HG03565 (cell line): ENCODE measurements around the gene FAM72D.
"Not testable (repeated sequence)": the region's sequence is repeated elsewhere in the genome, so short reads cannot be mapped to it uniquely, and the experiment has no call there.

Source experiments
- ATAC-seq: cut with Tn5 transposase; IDR thresholded peaks from one replicate; pipeline ENCODE4 v1.9.1; 2021; ENCODE audit warnings: mild to moderate bottlenecking, moderate library complexity; ENCODE audit not compliant: unreplicated experiment

FAM72D gene

DNA sequence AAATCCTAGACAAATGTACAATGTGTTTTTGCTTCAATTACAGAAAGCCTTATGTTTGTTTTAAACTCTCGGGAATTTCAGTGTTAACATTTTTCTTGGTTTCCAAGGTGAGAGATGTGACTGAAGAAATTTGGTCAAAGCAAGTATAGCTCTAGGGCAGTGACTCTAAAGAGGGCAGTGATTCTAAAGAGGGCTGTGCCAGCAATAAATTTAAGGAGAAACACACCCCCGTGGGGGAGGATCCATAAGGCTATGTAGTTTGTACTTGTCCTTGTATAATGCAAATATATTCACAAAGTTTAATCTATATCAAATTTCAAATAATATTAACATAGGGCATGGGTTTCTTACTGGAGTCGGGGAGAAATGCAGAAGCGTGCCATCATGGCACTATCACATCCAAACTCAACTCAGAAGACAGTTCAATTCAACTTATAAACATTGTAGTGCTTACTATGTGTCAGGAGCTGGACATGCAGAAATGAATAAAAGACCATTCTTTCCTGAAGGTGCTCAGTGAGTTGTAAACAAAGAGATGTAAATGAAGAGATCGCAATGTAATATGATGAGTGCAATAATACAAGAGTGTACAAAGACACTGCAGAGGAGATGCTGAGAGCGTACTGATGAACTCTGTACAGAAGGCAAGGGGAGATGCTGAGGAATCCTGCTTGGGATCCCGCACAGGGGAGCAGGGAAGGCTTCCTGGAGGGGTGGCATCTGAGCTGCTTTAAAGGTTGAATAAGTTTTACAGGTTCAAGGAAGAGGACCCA is 13.1 kb upstream of the FAM72D start:
- ATAC-seq: not testable (repeated sequence)

DNA sequence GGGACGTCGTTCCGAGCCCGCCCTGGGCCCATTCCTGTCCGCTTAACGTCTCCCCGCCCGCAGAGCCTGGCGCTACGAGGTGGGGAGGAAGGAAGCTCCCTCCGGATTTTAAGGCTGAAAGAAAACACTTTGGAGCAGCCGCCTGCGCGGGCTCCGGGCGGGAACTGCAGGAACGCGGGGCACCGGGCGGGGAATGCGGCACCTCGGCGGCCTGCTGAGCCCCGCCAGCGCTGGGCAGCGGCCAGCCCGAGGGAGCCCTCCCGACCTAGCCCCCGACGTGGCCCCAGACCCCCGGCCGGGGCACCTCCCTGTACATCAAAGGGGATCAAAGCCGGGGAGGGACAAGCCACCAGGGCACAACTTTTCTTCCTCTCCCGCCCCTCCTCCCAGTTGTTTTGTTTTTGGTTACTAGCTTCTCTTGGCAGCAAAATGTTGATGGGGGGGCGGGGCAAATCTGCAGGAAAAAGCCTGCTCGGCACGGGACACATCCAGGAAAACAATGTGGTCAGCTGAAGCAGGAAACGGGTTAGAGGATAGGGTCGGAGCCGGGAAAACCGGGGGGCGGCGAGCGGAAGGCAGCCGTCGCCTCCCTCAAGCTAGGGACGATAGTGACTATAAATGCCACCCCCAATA is 2.1 kb upstream of the FAM72D start:
- not testable (repeated sequence) for ATAC-seq

DNA sequence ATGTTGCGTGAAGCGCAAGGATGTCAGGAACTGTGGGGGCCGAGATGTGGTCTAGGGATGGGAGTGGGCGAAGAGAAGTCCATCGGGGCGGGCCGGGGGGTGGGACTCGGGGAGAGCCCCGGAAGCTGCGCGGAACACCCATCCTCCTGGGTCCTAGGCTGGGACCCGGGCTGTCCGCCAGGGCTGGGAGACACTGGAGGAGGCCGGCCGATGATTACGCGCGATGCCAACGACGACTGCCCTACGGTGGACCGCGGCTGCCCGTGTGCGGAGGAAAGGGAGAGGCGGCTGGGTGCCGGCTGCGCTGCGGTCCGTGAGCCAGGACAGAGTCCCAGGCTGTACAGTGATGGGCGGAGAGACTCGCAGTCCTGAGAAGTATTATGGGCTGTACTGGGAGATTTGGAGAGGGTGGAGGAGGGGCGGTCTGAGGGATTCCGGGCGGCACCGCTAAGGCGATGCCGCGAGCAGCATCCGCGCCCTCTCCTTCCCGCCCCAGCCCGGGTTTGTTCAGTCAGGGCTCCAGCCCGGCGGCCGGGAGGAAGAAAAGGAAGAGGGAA is 1.0 kb upstream of the FAM72D start:
- ATAC-seq: peak; percentile 0

DNA sequence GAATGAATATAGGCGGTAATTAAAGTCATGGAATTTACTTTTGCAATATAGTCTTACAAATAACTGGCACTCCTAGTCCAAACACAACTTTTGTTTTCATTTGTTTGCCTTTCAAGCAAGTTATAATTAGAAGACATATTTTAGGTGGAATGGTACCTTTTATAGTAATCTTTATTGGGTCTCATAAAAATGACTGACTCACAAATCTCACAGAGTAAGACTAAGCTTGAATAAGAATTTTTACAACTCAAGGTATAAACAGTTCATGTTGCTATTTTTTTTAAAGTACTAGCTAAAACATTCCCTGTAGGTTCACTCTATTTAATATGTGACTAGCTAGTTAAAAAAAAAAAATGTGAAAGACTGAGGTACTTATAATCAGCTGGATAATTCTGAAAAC is 6.0 kb downstream of the FAM72D start:
- not testable (repeated sequence) for ATAC-seq

DNA sequence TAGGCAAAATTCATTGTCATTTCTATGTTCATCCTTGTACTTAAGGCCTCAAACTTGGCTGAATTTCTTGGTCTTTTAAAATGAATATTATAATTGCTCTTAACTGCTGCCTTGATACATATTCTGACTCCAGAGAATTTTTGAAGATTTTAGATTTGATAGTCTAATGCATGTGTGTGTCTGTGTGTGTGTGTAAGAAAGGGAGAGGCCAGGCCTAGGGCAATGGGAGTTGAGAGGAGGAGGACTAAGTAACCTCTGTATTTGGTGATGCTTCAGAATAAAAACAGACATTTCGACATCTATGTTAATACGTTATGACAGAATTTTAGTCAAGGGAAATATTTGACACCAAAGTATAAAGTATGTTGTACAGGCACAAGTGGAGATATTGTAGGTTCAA is 7.5 kb downstream of the FAM72D start:
- ATAC-seq: not testable (repeated sequence)

DNA sequence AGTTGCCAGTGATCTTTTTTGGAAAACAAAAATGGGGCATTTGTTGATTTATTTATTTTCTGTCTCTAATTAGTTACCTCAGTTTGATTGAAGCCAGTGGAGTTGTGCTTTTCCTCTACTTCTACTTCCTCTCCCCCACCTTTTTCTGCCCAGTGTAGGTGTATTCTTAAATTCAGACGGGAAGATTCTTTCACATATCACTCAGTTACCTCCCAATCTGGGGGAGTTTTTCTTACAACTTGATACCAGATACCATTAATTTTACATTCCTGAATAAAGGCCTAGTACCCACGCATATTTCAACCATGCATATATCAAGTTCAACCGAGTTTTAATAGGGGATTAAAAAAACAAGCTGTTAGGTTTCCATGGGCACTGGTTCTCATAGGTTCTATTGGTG is 15.9 kb downstream of the FAM72D start:
- not testable (repeated sequence) for ATAC-seq

DNA sequence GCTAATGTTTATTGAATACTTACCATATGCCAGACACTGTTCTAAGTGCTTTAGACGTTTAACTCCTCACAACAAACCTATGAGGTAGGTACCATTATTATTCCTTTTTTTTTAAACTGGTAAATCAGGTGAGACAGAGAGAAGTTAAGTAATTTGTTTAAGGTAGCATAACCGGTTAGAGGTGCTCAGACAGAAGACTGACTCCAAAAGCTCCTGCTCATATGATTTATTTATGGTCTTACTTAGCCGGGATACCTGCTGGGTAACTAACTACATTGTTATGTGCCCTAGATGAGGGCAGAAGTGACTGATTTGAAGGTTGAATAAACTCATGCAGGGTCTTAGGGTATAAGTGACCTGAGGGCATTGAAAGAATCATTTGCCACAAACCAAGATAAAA is 16.9 kb downstream of the FAM72D start:
- ATAC-seq: not testable (repeated sequence)

DNA sequence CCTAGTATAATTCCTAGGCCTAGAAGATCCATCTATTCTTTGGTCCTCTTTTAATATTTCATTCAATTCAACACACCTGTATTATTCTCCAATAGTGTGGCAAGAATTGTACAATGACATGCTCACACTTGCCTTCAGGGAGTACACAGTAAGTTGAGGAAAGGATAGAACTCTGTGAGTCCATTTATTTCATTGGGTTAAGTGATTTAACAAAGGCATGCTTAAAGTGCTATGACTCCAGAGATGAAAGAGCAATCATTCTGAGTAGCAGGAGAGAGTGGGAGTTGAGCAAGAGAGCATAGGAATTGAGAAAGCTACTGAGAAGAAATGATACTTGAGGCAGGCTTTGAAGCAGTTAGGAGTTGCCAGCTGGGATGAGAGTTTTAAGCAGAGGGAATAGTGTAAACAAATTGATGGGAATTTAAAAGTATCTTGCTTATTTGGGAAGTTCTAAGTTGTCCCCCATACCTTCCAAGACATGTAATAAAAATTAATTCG is 18.8 kb downstream of the FAM72D start:
- ATAC-seq: not testable (repeated sequence)

DNA sequence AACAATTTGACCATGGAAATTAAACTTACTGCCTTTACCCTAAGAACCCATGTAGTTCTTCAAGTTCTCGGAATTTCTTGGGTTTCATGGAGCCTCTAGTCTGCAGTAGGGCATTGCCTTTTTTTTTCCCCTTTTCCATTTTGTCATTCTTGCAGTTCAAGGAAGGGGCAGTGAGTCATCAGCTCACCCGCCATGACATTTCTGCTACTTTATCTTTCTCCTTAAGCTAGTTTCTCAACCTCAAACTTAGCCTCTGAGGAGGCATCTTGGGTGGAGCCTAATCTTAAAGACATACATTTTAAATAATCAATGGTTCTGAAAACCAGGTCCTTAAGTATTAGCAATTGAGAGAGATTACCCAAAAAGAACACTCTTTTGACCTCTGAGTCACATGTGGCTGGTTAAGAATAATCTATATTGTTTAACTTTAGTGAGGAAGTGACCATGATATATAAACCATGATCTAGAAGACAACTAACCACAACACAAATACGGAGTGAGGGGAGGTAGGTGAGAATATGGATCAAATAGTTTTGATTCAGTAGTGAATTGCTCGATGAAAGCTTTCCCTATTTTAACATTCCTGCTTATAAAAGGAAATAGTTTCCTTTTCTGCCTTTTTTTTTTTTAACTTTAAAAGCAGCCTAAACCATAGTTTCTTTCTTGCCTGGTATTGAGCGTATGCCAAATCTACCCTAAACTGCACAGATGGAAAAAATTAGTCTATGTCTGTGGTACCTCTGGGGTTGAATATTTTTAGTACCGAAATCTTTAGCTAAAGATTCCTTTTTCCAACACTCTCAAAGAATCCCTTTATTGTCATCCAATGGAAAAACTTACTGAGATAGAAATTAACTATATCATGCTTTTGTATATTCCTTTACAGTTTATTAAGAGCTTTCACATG is 20.1 kb downstream of the FAM72D start:
- ATAC-seq: not testable (repeated sequence)

DNA sequence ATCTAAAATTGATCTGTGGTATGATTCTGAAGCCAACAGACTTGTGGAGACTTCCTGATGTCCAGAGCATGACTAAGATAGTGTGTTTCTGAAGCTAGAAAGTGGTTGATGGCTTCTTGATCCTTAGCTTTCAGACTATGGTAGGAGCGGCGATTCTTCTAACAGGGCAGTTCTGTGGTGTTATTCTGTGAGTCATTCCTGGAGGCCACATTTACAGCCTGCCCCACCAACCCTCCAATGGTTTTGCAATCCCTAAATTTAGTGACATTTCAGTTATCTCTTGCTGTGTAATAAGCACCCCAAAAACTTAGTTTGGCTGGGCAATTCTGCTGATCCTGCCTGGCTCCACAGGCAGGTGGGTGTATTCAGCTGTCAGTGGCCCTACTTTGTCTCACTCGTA is 24.1 kb downstream of the FAM72D start:
- not testable (repeated sequence) for ATAC-seq

DNA sequence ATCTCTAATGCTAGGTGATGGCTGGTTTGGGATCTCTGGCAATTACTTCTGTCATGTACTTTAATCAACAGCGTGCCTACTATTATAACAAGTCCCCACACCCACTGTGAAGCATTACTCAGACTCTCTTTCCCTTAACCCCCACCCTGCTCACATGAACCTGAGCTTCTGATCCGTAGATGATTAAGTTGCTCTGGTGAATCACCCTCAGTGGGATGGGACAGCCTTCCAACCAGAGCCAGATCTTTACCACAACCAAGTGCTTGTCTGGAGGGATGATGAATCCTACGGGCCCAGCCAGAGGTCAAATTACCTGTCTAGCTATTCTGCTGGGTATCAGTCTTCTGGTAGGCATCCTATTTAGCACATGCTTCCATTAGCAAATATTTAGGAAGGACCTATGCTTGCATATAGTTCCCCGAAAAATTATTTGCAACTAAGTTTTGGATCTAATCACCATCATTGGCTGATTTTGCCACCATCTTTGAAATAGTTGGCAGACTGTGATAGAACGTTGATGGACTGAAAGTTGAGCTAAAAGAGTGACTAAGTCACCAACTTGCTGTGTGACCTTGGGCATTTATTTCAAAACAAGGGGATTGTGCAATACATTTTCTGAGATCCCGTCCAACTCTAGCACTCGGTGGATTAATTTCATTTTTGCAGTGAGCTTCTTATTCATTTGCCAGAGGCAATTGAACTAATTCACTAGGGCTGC is 26.7 kb downstream of the FAM72D start:
- ATAC-seq: not testable (repeated sequence)

DNA sequence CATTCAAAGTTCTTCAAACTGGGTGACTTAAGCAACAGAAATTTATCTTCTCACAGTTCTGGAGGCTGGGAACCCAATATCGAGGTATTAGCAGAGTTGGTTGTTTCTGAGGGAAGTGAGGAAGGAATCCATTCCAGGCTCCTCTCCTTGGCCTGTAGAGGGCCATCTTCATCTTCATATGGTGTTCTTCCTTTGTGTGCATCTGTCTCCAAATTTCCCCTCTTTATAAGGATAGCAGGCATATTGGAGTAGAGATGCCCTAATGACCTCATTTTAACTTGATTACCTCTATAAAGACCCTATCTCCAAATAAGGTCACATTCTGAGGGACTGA is 27.3 kb downstream of the FAM72D start:
- not testable (repeated sequence) for ATAC-seq

DNA sequence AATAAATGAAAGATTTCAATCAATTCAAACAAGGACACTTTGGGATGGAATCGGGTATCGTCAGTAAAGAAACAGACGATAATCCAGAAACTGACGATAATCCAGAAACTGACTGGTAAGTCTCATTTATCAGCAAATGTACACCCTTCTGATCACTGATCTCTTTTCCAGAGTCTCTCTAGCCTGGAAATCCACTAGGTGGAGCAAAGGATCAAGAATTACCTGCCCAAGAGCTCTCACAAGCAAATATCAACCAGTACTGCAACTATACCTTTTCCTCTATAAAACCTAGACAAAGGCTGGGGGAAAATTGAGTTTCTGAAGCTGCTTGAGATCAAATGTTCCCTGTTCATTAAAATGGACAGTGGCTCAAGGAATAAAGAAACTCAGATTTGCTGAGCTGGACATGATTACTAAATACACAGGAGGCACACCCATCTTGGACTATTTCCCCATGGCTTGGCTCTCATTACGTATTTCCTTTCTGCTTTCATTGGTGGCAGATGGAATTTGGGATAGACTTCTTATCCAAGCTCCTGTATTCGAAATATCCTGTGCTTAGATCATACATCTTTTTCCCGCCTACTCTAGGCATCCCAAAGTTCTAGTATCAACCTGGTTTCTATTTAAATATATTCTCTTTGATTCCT is 28.3 kb downstream of the FAM72D start:
- ATAC-seq: not testable (repeated sequence)

DNA sequence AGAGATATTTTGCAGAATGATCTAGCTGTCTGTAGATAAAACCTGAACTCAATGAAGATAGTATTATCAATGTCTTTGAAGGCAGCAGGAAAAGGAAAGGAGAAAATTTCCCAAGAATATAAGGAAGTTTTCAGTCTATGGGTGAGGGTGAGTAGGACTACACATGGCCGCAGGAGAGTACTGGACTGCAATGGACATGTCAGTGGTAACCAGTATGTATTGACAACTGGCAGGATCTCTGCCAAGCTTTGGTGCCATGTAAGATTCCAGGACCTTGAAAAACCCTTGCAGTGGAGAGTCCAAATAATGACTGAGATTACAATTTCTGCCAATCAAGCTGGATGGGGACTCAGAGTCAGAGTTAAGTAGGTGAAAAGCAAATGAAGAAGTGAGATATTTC is 29.3 kb downstream of the FAM72D start:
- not testable (repeated sequence) for ATAC-seq

DNA sequence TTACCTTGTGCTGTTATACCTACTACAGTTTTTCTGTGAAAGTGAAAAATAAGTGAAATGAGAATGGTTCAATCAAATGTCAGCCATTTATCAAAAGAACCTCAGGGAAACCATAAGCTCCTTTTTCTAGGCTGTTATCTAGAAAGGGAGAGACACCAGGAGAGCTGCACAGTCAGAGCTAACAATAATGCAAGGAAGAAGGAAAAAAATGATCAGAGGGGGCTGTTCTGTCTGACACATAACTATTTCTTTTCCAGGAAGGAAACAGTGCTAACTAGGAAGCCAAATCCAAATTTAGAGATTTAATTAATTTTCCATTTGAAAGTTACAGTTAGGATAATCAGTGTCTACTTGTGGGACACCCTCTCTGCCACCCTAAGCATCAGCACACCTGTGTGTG is 31.4 kb downstream of the FAM72D start:
- ATAC-seq: not testable (repeated sequence)

DNA sequence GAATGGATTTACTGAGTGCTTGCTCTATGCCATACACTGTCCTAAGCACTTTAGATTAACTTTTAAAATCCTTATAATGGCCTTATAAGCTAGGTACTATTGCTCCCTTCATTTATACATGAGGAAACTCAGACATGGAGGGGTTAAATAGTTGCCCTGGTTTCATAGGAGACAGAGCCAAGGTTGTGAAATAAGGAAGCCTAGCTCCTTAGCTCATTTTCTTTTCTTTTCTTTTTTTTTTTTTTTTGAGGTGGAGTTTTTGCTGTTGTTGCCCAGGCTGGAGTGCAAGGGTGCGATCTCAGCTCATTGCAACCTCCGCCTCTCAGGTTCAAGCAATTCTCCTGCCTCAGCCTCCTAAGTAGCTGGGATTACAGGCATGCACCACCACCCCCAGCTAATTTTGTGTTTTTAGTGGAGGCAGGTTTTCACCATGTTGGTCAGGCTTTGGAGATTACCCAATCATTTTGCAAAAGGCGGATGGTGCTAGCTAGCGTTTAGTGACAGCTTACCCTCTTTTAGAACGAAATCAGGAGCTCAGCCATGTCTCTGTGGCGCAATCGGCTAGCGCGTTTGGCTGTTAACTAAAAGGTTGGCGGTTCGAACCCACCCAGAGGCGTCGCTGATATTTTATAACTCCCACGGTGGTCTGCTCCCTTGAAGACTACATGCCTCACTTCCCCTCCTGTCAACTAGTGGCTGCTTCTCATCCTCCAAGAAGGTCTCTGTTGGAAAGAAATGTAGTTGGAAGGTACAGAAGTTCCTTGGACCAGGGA is 33.1 kb downstream of the FAM72D start:
- not testable (repeated sequence) for ATAC-seq

DNA sequence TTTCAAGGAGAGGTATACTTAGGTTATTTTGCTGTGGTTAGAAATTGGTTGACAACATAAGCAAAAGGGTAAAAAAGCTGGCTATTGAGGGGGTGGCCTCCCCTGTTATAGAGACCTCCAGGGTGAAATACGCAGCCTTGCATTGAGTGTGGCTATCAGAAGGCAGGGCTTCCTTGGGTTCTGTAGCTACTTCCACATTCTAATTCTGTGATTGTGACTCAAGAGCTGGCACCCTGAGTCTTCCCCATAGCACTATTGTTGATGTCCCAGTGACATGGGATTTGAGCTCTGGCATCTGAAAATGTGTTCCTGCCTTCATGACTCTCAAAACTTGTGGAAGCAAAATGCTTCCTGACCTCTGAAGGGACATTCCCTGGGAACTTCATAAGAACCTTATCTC is 38.7 kb downstream of the FAM72D start:
- ATAC-seq: not testable (repeated sequence)

DNA sequence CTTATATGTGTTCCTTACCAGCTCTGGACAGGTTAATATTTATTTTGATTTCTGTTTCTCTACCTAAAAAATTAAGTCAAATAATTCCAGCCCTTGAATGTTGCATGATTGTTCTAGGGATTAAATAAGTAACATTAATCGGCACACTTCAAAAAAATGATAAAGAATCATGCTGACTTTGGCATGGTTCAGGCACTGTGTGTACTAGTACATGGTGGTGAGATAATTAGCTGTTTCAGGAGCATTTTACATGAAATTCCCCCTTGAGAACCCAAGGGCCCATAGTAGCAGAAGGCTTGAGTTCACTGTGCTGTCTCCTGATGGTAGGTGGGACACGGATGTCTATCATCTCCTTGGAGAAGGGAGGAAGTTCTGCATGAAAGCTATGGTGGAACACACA is 44.8 kb downstream of the FAM72D start:
- ATAC-seq: not testable (repeated sequence)
